RWPE1 (cell line): ENCODE results near the gene PRICKLE2.

Experiments used
- CTCF ChIA-PET: fragments of 350-600 bp; sonication (Branson Sonifier 250); formaldehyde crosslinking; extraction: SDS; loops from one replicate; lab custom pipeline; 2021; lab: Yijun Ruan, JAX
- POLR2A ChIA-PET: fragments of 400-600 bp; formaldehyde crosslinking; extraction: SDS; loops from one replicate; lab custom pipeline; 2020; ENCODE audit warnings: antibody characterized with exemption; ENCODE audit not compliant: low non-redundant PET; lab: Yijun Ruan, JAX
- DNase-seq: peaks from one replicate; pipeline ENCODE4 v3.0.0; 2012; ENCODE audit warnings: low spot score
- H3K27ac ChIP-seq: fragments of 450-650 bp; 2 replicates; pipeline ENCODE4 v1.5.1; 2017
- CTCF ChIP-seq: fragments of 450-650 bp; conservative IDR thresholded peaks from 2 replicates; pipeline ENCODE4 v1.5.1; 2017; ENCODE audit warnings: low read depth, mild to moderate bottlenecking

The PRICKLE2 gene

GRCh38 chr3:64129106-64129505, 96.2 kb downstream of the PRICKLE2 start:
- DNase-seq, result no peak
- TF ChIP-seq CTCF, result no peak
- ChIA-PET CTCF (no interaction called here), POLR2A (no interaction called here)
- no peak overlapping the region for H3K27ac ChIP-seq

GRCh38 chr3:64125561-64125960, 99.7 kb downstream of the PRICKLE2 start:
- ChIA-PET POLR2A (no interaction called here), CTCF (no interaction called here)
- no peak overlapping the region for H3K27ac ChIP-seq
- no peak for TF ChIP-seq CTCF
- no peak for DNase-seq

GRCh38 chr3:64123931-64124330, 101.3 kb downstream of the PRICKLE2 start:
- ChIA-PET CTCF (no interaction called here), POLR2A (no interaction called here)
- no peak for TF ChIP-seq CTCF
- H3K27ac ChIP-seq, result no peak overlapping the region
- DNase-seq, result no peak

- no peak overlapping the region for H3K27ac ChIP-seq
- CTCF ChIA-PET, result no interaction called here
- POLR2A ChIA-PET, result no interaction called here
- no peak for TF ChIP-seq CTCF
- no peak for DNase-seq
These were observed 102.8 kb downstream of the PRICKLE2 start for GRCh38 chr3:64122476-64122875.

- DNase-seq, result no peak
- no peak for TF ChIP-seq CTCF
- no peak overlapping the region for H3K27ac ChIP-seq
- ChIA-PET CTCF (no interaction called here), POLR2A (no interaction called here)
These were observed 103.4 kb downstream of the PRICKLE2 start for GRCh38 chr3:64121750-64122311.

- TF ChIP-seq CTCF, result no peak
- H3K27ac ChIP-seq, result no peak overlapping the region
- DNase-seq, result no peak
- ChIA-PET POLR2A (no interaction called here), CTCF (no interaction called here)
These were observed 104.4 kb downstream of the PRICKLE2 start for GRCh38 chr3:64120876-64121275.

- no peak overlapping the region for H3K27ac ChIP-seq
- TF ChIP-seq CTCF, result no peak
- ChIA-PET CTCF (no interaction called here), POLR2A (no interaction called here)
- DNase-seq, result no peak
These were observed 107.8 kb downstream of the PRICKLE2 start for GRCh38 chr3:64117483-64117882.
